NCI-H510A treated with DMSO at 0.1 percent for 48 hours (cell line): ENCODE results near the gene HSDL2.
"Not testable (repeated sequence)": the region's sequence is repeated elsewhere in the genome, so short reads cannot be mapped to it uniquely, and the experiment has no call there.

ENCODE experiments used
- DNase-seq: peaks from one replicate; lab custom pipeline; 2025; lab: John Stamatoyannopoulos, UW

The HSDL2 gene

GRCh38 chr9:112396872-112397271 is 17.0 kb downstream of the HSDL2 start:
- DNase-seq = no peak

- no peak for DNase-seq
Observed at GRCh38 chr9:112401175-112401815, 21.4 kb downstream of the HSDL2 start.

- no peak for DNase-seq
Observed at GRCh38 chr9:112403614-112404201, 23.8 kb downstream of the HSDL2 start.

GRCh38 chr9:112404508-112404932 is 24.6 kb downstream of the HSDL2 start:
- no peak for DNase-seq

- DNase-seq = no peak
Observed at GRCh38 chr9:112408275-112408674, 28.4 kb downstream of the HSDL2 start.

GRCh38 chr9:112408819-112409218 is 28.9 kb downstream of the HSDL2 start:
- DNase-seq = no peak

- no peak for DNase-seq
Observed at GRCh38 chr9:112409758-112410157, 29.9 kb downstream of the HSDL2 start.

- DNase-seq = no peak
Observed at GRCh38 chr9:112411626-112412027, 31.7 kb downstream of the HSDL2 start.

GRCh38 chr9:112413728-112414127 is 33.8 kb downstream of the HSDL2 start:
- DNase-seq = not testable (repeated sequence)

- DNase-seq = no peak
Observed at GRCh38 chr9:112420208-112420607, 40.3 kb downstream of the HSDL2 start.

- no peak for DNase-seq
Observed at GRCh38 chr9:112421771-112422222, 41.9 kb downstream of the HSDL2 start.

- no peak for DNase-seq
Observed at GRCh38 chr9:112422417-112423148, 42.7 kb downstream of the HSDL2 start.

- DNase-seq = no peak
Observed at GRCh38 chr9:112430006-112430522, 50.2 kb downstream of the HSDL2 start.

GRCh38 chr9:112433499-112434392 is 53.8 kb downstream of the HSDL2 start:
- peak; percentile 25 for DNase-seq

GRCh38 chr9:112434487-112434886 is 54.6 kb downstream of the HSDL2 start:
- DNase-seq = no peak

- DNase-seq = peak; percentile 24
Observed at GRCh38 chr9:112437406-112437805, 57.5 kb downstream of the HSDL2 start.

GRCh38 chr9:112439171-112439570 is 59.3 kb downstream of the HSDL2 start:
- DNase-seq = peak; percentile 79

- peak; percentile 73 for DNase-seq
Observed at GRCh38 chr9:112439825-112440224, 59.9 kb downstream of the HSDL2 start.

- no peak for DNase-seq
Observed at GRCh38 chr9:112443200-112443599, 63.3 kb downstream of the HSDL2 start.

GRCh38 chr9:112443636-112444035 is 63.7 kb downstream of the HSDL2 start:
- DNase-seq = no peak

- DNase-seq = no peak
Observed at GRCh38 chr9:112445196-112445595, 65.3 kb downstream of the HSDL2 start.

- DNase-seq = no peak
Observed at GRCh38 chr9:112446080-112446479, 66.2 kb downstream of the HSDL2 start.
